A204.1 (cell line): ENCODE results near the gene RNF227.
"Not testable (repeated sequence)": the region's sequence is repeated elsewhere in the genome, so short reads cannot be mapped to it uniquely, and the experiment has no call there.

ENCODE experiments used
- FAIRE-seq: peaks from 2 replicates; lab custom pipeline; 2012; peaks lifted over from hg19 to GRCh38; lab: Jason Lieb, UNC

RNF227 gene

GRCh38 chr17:7915611-7916384, at the start of gene RNF227:
Gene RNF227 (minus strand): TSS chr17:7916289. CDS start chr17:7916195, 94 bp downstream.
- no peak for FAIRE-seq

GRCh38 chr17:7961421-7961820, 45.3 kb upstream of the RNF227 start:
- no peak for FAIRE-seq

GRCh38 chr17:7959503-7960253, 43.6 kb upstream of the RNF227 start:
- FAIRE-seq, result no peak

- FAIRE-seq, result no peak
Measured at GRCh38 chr17:7956228-7956965, 40.3 kb upstream of the RNF227 start.

GRCh38 chr17:7955414-7956227, 39.5 kb upstream of the RNF227 start:
- FAIRE-seq, result no peak

GRCh38 chr17:7953266-7953665, 37.2 kb upstream of the RNF227 start:
- not testable (repeated sequence) for FAIRE-seq

GRCh38 chr17:7951143-7951792, 35.2 kb upstream of the RNF227 start:
- FAIRE-seq, result no peak

- no peak for FAIRE-seq
Measured at GRCh38 chr17:7950578-7950977, 34.5 kb upstream of the RNF227 start.

GRCh38 chr17:7947651-7948050, 31.6 kb upstream of the RNF227 start:
- no peak for FAIRE-seq

- FAIRE-seq, result no peak
Measured at GRCh38 chr17:7946441-7946840, 30.4 kb upstream of the RNF227 start.

GRCh38 chr17:7945651-7946050, 29.6 kb upstream of the RNF227 start:
- FAIRE-seq, result no peak

- no peak for FAIRE-seq
Measured at GRCh38 chr17:7944326-7944725, 28.2 kb upstream of the RNF227 start.

- FAIRE-seq, result no peak
Measured at GRCh38 chr17:7943291-7943690, 27.2 kb upstream of the RNF227 start.

GRCh38 chr17:7940743-7941142, 24.7 kb upstream of the RNF227 start:
- no peak for FAIRE-seq

- FAIRE-seq, result no peak
Measured at GRCh38 chr17:7940034-7940433, 23.9 kb upstream of the RNF227 start.

- no peak for FAIRE-seq
Measured at GRCh38 chr17:7935859-7936258, 19.8 kb upstream of the RNF227 start.

- no peak for FAIRE-seq
Measured at GRCh38 chr17:7932949-7933348, 16.9 kb upstream of the RNF227 start.

GRCh38 chr17:7932483-7932891, 16.4 kb upstream of the RNF227 start:
- FAIRE-seq, result no peak

GRCh38 chr17:7931709-7932482, 15.8 kb upstream of the RNF227 start, which contains the start of the genes CNTROB and TRAPPC1:
Gene CNTROB (plus strand): TSS chr17:7932206. CDS start chr17:7933080, 874 bp downstream.
Gene TRAPPC1 (minus strand): TSS chr17:7931946. CDS start chr17:7931829, 117 bp downstream.
- FAIRE-seq, result peak; percentile 98

- FAIRE-seq, result no peak
Measured at GRCh38 chr17:7930841-7931631, 14.9 kb upstream of the RNF227 start.
